ENCODE data around the gene MBNL2.

DNA sequence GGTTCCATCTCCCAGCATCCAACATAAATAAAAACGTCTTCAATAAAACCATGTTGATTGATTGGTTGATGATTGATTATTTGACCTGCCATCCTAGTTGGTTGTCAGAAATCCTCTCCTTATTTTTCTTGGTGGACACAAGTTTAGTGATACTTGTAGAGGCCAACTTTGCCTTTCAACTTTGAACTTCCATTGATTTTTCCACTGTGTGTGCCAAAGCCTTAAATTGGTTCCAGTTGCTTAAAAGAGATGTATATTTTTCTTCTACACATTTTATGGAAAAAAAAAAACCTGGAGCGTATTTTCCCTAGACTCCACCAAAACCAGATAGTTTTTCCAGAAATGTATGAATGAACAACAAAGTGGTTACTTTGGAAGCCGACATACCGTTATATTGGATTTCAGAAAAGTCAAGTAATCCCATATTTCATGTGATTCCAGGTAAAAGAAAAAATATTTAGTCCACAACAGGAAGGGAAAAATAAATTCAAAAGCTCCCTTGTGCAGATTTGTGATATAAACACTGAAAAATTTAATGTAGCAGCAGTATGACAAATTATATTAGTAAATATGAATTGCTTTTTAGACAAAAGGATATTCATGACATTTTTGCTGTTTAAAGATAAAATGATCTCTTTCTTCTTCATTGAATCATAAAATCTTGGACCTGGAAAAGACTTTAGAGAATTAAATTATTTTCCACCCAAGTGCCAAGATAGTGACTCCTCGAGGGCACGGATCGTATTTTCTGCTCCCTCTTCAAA, 85.2 kb downstream of the MBNL2 start:
- no peak for TF ChIP-seq POLR2A (IDR thresholded peaks at IDR 0.05)
- TF ChIP-seq, protein P1, sequence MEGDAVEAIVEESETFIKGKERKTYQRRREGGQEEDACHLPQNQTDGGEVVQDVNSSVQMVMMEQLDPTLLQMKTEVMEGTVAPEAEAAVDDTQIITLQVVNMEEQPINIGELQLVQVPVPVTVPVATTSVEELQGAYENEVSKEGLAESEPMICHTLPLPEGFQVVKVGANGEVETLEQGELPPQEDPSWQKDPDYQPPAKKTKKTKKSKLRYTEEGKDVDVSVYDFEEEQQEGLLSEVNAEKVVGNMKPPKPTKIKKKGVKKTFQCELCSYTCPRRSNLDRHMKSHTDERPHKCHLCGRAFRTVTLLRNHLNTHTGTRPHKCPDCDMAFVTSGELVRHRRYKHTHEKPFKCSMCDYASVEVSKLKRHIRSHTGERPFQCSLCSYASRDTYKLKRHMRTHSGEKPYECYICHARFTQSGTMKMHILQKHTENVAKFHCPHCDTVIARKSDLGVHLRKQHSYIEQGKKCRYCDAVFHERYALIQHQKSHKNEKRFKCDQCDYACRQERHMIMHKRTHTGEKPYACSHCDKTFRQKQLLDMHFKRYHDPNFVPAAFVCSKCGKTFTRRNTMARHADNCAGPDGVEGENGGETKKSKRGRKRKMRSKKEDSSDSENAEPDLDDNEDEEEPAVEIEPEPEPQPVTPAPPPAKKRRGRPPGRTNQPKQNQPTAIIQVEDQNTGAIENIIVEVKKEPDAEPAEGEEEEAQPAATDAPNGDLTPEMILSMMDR (IDR thresholded peaks at IDR 0.05): no peak
